ENCODE results near the gene MRPS31.

Gene MRPS31

DNA sequence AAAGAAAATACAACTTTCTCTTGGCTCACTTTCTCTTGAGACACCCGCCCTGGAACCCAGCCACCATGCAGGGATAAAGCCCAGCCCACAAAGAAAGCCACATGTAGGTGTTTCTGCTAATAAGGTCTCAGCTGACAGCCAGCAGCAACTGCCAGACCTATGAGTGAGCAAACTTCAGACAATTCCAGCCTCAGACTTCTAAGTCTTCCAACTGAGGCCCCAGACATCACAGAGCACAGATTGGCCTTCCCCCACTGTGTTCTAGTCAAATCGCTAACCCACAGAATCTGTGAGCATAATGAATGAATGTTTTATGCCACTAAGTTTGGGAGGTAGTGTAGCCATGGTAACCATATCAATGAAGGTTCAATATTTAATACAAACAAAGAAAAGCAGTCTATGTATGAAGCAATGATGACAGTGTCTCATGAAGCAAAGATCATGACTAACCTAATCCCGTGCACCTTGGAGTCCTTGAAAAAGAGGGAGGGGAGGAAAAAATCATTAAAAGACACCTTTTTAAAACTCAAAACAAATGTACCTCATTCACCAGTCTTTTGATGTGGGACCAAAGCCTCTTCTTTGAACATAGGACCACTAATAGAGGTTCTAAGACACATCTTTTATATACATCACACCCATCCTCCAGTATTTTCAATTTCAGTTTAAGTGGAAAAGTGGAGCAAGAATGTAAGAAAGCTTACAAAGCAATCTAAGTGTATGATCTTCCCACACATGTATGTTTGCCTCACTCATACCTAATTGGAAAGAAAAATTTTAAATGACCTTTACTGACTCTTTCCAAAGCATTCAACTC lies 6.2 kb downstream of the MRPS31 start:
- H3K27ac ChIP-seq (ENCODE audit: low read depth, low read length) = peak overlapping the region; percentile 91
- H3K9me2 ChIP-seq (replicated peaks; ENCODE audit: insufficient read depth, low read length) = no peaks in the 10 kb centered on the region
- H2AFZ ChIP-seq (ENCODE audit: low read depth, low read length, severe bottlenecking) = no peak overlapping the region
- peaks cover 37% of the 10 kb centered on the region for H3K79me2 ChIP-seq (ENCODE audit: insufficient read depth, low read length)
- no peaks in the 10 kb centered on the region for H3K27me3 ChIP-seq (ENCODE audit: low read length)
- TF ChIP-seq EZH2phosphoT487 (conservative IDR thresholded peaks at IDR 0.05; ENCODE audit: low read length) = no peak
- no peak for TF ChIP-seq CTCF (IDR thresholded peaks at IDR 0.05; ENCODE audit: insufficient read depth, low read length, poor library complexity, severe bottlenecking)
- peaks cover 5% of the 10 kb centered on the region; the same call in 1 of the 2 replicates for H3K36me3 ChIP-seq (ENCODE audit: low read length)
- H3K9me3 ChIP-seq (ENCODE audit: insufficient read depth, low read length) = no peaks in the 10 kb centered on the region
- H3K4me3 ChIP-seq (ENCODE audit: insufficient read depth, low read length, poor library complexity, severe bottlenecking) = no peak overlapping the region
- H3K4me2 ChIP-seq (ENCODE audit: low read depth, low read length, poor library complexity, severe bottlenecking) = peak overlapping the region; percentile 20
- peaks cover 60% of the 10 kb centered on the region for H3F3A ChIP-seq (ENCODE audit: insufficient read depth)
- H3K9ac ChIP-seq (ENCODE audit: low read length) = peak overlapping the region; percentile 10; the same call in 1 of the 2 replicates
- no peaks in the 10 kb centered on the region for H4K20me1 ChIP-seq (ENCODE audit: low read depth, low read length)

- Histone ChIP-seq H3K79me2 (ENCODE audit: insufficient read depth, low read length) (peaks cover 32% of the 10 kb centered on the region), H3K27me3 (ENCODE audit: low read length) (no peaks in the 10 kb centered on the region), H3K9me2 (replicated peaks; ENCODE audit: insufficient read depth, low read length) (no peaks in the 10 kb centered on the region), H3K27ac (ENCODE audit: low read depth, low read length) (peak overlapping the region; percentile 91), H2AFZ (ENCODE audit: low read depth, low read length, severe bottlenecking) (no peak overlapping the region), H3K9me3 (ENCODE audit: insufficient read depth, low read length) (no peaks in the 10 kb centered on the region), H4K20me1 (ENCODE audit: low read depth, low read length) (no peaks in the 10 kb centered on the region), H3K4me3 (ENCODE audit: insufficient read depth, low read length, poor library complexity, severe bottlenecking) (no peak overlapping the region), H3K4me2 (ENCODE audit: low read depth, low read length, poor library complexity, severe bottlenecking) (peak overlapping the region; percentile 28), H3K36me3 (ENCODE audit: low read length) (peaks cover 9% of the 10 kb centered on the region), H3K9ac (ENCODE audit: low read length) (peak overlapping the region; percentile 29; the same call in 1 of the 2 replicates), H3F3A (ENCODE audit: insufficient read depth) (peaks cover 79% of the 10 kb centered on the region)
- TF ChIP-seq CTCF (IDR thresholded peaks at IDR 0.05; ENCODE audit: insufficient read depth, low read length, poor library complexity, severe bottlenecking) (no peak), EZH2phosphoT487 (conservative IDR thresholded peaks at IDR 0.05; ENCODE audit: low read length) (no peak)
These were observed 8.1 kb downstream of the MRPS31 start for GRCh38 chr13:40762849-40763248.

- TF ChIP-seq CTCF (IDR thresholded peaks at IDR 0.05; ENCODE audit: insufficient read depth, low read length, poor library complexity, severe bottlenecking) = no peak
- TF ChIP-seq EZH2phosphoT487 (conservative IDR thresholded peaks at IDR 0.05; ENCODE audit: low read length) = no peak
- Histone ChIP-seq H3K9me3 (ENCODE audit: insufficient read depth, low read length) (no peaks in the 10 kb centered on the region), H3K4me2 (ENCODE audit: low read depth, low read length, poor library complexity, severe bottlenecking) (peak overlapping the region; percentile 73), H3K27me3 (ENCODE audit: low read length) (no peaks in the 10 kb centered on the region), H3K4me3 (ENCODE audit: insufficient read depth, low read length, poor library complexity, severe bottlenecking) (peak overlapping the region; percentile 15), H3K9me2 (replicated peaks; ENCODE audit: insufficient read depth, low read length) (no peaks in the 10 kb centered on the region), H2AFZ (ENCODE audit: low read depth, low read length, severe bottlenecking) (no peak overlapping the region), H3K27ac (ENCODE audit: low read depth, low read length) (peak overlapping the region; percentile 91), H3K79me2 (ENCODE audit: insufficient read depth, low read length) (peaks cover 35% of the 10 kb centered on the region), H3F3A (ENCODE audit: insufficient read depth) (peaks cover 82% of the 10 kb centered on the region), H3K9ac (ENCODE audit: low read length) (peak overlapping the region; percentile 23; the same call in 1 of the 2 replicates), H3K36me3 (ENCODE audit: low read length) (peaks cover 11% of the 10 kb centered on the region), H4K20me1 (ENCODE audit: low read depth, low read length) (no peaks in the 10 kb centered on the region)
These were observed 12.2 kb downstream of the MRPS31 start for GRCh38 chr13:40758811-40759210.
